Activated CD8-positive, alpha-beta memory T cell treated with anti-CD3 and anti-CD28 coated beads for 1 hour (primary cell): ENCODE data around the gene ATG9A.

Experiments
- DNase-seq, 2 donors: peaks; one replicate each; pipeline ENCODE4 v3.0.0-alpha.2; 2020; ENCODE audit warnings: low read depth in 1 of 2; ENCODE audit errors: extremely low read depth in 1 of 2

The ATG9A gene

DNA sequence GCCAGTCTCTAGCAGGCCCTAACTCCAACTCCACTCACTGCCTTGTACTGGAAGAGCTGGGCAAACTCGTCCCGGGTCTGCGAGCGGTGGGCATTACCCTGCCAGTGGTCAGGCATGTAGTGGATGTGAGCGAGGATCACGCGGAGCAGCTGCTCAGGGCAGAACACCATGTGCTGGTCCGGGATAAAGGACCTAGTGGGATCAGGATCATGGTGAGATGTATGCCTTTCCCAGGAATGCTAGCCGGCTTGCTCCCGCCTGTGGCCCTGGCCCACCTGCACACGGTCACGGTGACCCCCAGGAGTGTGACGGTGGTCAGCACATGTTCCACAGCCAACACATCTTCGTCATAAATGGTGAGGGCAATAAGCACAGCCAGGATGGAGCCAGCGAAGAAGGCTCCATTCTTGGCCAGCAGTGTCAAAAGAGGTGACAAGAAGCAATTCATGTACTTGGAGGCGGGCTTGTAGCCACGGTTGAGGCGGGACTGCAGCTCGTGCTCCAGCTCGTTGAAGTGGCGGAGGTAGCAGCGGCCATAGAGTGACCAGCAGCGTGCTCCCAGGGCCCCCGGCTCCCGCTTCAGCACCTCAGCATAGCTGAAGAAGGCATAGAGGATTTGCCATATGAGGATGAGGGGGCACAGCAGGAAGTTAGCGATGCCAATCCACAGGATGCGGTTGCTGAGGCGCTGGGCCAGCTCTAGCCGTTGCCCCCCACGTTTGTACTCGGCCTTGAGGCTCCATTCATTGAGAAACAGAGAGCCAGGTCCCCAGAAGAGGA is 5.4 kb downstream of the ATG9A start:
- DNase-seq = no peak

DNA sequence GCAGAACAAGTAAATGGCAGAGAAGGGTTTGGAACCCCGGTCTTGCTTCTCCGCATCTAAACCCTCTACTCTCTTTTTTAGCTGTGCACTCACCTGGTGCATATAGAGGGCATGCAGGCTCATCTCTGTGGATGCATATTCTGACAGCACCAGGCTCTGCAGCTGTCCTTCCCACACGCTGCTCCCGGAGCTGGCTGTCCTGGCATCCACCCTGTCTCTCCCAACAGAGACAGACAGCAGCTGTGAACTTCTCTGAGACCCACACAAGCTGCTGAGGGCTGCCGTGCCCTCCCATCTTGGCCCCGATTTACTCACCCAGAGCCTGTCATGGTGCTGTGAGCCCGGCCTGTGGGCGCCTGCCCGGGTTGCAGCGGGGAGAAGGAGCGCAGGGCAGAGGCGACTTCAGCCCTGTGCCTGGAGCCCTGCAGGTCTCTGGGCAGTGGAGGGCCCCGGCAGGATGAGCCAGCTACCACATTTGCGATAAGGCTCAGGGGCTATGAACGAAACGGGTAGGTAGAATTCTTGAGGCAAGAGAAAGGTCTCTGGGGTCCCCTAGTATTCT is 7.4 kb downstream of the ATG9A start:
- no peak for DNase-seq

- DNase-seq = no peak
These were observed 8.6 kb downstream of the ATG9A start for GRCh38 chr2:219220652-219221402.

- no peak for DNase-seq
These were observed 9.5 kb downstream of the ATG9A start for GRCh38 chr2:219219784-219220532.

GRCh38 chr2:219218732-219219701 is 10.4 kb downstream of the ATG9A start, which contains the start of gene ABCB6:
ABCB6 (minus strand) TSS chr2:219218958; CDS start chr2:219218673, 285 bp downstream.
- peak; percentile 68 to 73 for DNase-seq

DNA sequence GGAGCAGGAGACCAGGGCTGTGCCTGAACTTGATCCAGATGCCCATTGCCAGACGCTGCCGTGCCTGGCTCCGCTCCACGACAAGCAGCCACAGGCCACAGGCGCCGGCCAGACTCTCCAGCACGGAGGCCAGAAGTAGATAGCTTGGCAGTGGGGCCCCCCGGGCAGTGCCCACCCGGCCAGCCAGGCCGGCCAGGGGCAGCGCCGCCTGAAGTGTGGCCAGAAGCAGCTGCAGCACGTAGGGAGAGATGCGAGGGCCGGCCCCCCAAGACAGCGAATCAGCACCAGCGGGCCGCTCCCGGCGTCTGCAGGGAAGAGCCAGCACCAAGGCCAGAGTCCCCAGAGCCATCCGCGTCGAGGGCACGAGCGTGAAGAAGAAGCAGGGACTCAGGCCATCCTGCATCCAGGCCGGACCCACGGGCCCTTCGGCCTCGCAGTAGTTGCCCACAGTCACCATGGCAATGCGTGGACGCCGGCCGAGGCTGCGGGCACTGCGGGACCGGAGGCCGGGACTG is 11.2 kb downstream of the ATG9A start:
- DNase-seq = no peak

- no peak for DNase-seq
These were observed 12.9 kb downstream of the ATG9A start for GRCh38 chr2:219216535-219216915.

GRCh38 chr2:219215871-219216534 is 13.4 kb downstream of the ATG9A start:
- no peak for DNase-seq

- DNase-seq = no peak
These were observed 14.7 kb downstream of the ATG9A start for GRCh38 chr2:219214786-219215185.

GRCh38 chr2:219214141-219214540 is 15.3 kb downstream of the ATG9A start:
- DNase-seq = no peak

- no peak for DNase-seq
These were observed 15.9 kb downstream of the ATG9A start for GRCh38 chr2:219213486-219214071.

- no peak for DNase-seq
These were observed 16.4 kb downstream of the ATG9A start for GRCh38 chr2:219213026-219213415.

- DNase-seq = no peak
These were observed 18.5 kb downstream of the ATG9A start for GRCh38 chr2:219210886-219211362.

- no peak for DNase-seq
These were observed 19.1 kb downstream of the ATG9A start for GRCh38 chr2:219210196-219210885.

DNA sequence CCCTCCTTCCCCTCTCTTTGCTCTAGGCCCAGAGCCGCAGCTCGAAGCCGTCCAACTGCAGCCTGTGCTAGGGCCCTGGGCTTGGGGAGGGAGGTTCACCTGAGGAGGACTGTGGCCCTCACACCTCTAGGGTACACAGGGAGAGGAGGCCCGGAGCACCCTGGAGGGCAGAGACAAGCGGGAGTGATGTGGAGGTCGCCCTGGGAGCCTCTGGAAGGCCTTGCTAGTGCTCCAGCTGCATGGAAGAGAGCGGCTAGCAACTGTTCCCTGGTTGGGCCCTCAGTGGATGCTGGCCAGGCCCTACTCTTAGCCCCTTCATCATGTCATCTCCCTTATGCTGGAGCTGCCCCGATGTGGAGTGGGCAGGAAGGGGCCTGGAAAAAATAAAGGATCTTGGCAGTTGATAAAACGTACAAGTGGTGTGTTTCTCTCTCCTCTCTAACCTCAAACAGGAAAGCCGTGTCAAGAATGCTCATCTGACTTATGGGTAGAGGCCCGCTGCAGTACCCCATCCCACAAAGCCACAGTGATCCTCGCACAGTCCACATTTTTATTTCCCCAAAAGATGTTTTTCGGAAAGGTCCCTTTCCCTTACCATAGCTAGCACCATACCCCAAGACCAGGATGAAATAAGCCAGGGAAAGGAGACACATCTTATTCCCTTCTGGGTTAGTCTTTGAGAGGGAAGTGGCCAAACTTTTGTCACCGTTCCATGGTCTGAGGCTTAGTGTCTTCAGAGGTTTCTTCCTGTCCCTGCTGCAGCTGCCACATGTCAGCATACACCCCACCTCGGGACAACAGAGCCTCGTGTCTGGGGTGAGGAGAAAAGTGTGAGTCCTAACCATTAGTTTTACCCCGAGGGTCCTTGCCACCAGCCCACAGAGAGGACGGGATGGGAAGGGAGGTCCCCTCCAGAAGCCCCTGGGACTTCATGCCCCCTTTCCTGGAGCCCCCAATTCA is 19.9 kb downstream of the ATG9A start:
- no peak for DNase-seq

DNA sequence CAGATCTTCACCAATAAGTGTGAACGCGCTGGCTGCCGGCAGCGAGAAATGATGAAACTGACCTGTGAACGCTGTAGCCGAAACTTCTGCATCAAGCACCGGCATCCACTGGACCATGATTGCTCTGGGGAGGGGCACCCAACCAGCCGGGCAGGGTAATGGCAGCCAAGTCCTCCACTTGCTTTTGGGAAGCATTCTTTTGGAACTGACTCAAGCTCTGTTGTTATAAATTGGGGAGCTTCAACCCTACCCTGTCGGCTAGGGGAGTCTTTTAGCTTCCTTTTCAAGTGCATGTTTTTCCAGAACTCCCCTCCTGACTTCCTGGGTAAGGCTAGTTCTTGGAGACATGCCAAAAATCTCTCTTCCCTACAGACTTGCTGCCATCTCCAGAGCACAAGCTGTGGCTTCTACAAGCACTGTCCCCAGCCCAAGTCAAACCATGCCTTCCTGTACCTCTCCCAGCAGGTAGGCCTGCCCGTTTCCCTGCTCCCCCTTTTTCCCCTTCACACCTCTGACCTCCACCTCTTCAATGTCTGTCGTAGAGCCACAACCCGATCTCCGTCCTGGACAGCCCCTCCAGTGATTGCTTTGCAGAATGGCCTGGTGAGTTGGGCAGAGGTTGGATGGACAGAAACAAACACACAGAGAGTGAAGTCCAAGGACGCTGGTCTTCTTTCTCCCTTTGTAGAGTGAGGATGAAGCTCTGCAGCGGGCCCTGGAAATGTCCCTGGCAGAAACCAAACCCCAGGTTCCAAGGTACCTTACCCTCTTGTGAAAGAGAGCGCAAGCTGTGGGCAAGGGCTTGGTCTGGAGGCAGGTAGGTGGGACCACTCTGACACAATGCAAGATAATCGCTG is 21.3 kb downstream of the ATG9A start:
- no peak for DNase-seq
